B cell (primary cell): Measurements from ENCODE around the gene RTCB. TPM values are rescaled to one million over a fixed set of nuclear protein-coding genes. Genes with fewer than 3 reads are reported as not detected.

Experiments
- ATAC-seq: fragments of 200-7000 bp; cut with Tn5 transposase; one replicate; pipeline ENCODE4 v1.10.0; 2021; ENCODE audit warnings: low read depth, mild to moderate bottlenecking, moderate number of reproducible peaks, moderate library complexity
- CTCF ChIA-PET: fragments of 350-600 bp; sonication (Branson Sonifier 250); formaldehyde crosslinking; loops from one replicate; lab custom pipeline; 2021; ENCODE audit warnings: antibody characterized with exemption, inconsistent platforms; lab: Charles Lee
- POLR2A ChIA-PET: fragments of 350-600 bp; sonication (Branson Sonifier 250); formaldehyde crosslinking; loops from one replicate; lab custom pipeline; 2021; ENCODE audit warnings: antibody characterized with exemption; lab: Charles Lee
- DNase-seq: peaks from one replicate; pipeline ENCODE4 v3.0.0; 2013
- H2AFZ ChIP-seq: 2 replicates; pipeline ENCODE4 v1.6.1; 2012; ENCODE audit warnings: mild to moderate bottlenecking, low read depth, low read length; ENCODE audit not compliant: insufficient read depth, poor library complexity, severe bottlenecking
- H3K27ac ChIP-seq, 2 donors: 1 replicate in 1 of 2; 2 replicates in 1 of 2; pipeline ENCODE4 v1.5.1; 2012 to 2013; ENCODE audit warnings: low read length in 2 of 2, mild to moderate bottlenecking in 2 of 2, moderate library complexity in 1 of 2
- H3K27me3 ChIP-seq, 4 experiments: fragments of 200-600 bp in 1 of 4; sonication (generic) in 1 of 4; replicated peaks in 1 of 4; 1 replicate in 2 of 4; 2 replicates in 2 of 4; pipeline versions ENCODE4 v1.6.1 to v1.7.0; 2013 to 2016; ENCODE audit warnings: low read length in 3 of 4, mild to moderate bottlenecking in 2 of 4, mixed read lengths in 1 of 4, moderate library complexity in 1 of 4; ENCODE audit not compliant: insufficient read depth in 4 of 4, control insufficient read depth in 3 of 4; ENCODE audit errors: control extremely low read depth in 1 of 4
- H3K36me3 ChIP-seq, 2 experiments: replicated peaks in 1 of 2; 1 replicate in 1 of 2; 2 replicates in 1 of 2; pipeline versions ENCODE4 v1.6.1 to v1.7.1; 2013; ENCODE audit warnings: low read length in 1 of 2; ENCODE audit not compliant: insufficient read depth in 2 of 2, control insufficient read depth in 1 of 2; ENCODE audit errors: control extremely low read depth in 1 of 2, extremely low read depth in 1 of 2
- H3K4me1 ChIP-seq, 2 donors: fragments of 200-600 bp in 1 of 2; sonication (generic) in 1 of 2; 1 replicate in 1 of 2; 2 replicates in 1 of 2; pipeline versions ENCODE4 v1.5.1 to v1.6.1; 2013 to 2017; ENCODE audit warnings: low read length in 2 of 2; ENCODE audit not compliant: control insufficient read depth in 2 of 2, insufficient read depth in 2 of 2
- H3K4me2 ChIP-seq: replicated peaks from 2 replicates; pipeline ENCODE3; 2012; ENCODE audit warnings: mild to moderate bottlenecking, low read depth, low read length; ENCODE audit not compliant: poor library complexity, severe bottlenecking
- H3K4me3 ChIP-seq, 5 experiments: fragments of 200-600 bp in 1 of 5; sonication (generic) in 1 of 5; 1 replicate in 3 of 5; 2 replicates in 2 of 5; pipeline versions ENCODE4 v1.5.1 to v1.7.0; 2011 to 2016; ENCODE audit warnings: low read length in 4 of 5, mild to moderate bottlenecking in 4 of 5, low read depth in 2 of 5, control low read depth in 1 of 5, moderate library complexity in 1 of 5; ENCODE audit not compliant: insufficient read depth in 1 of 5; ENCODE audit errors: control extremely low read depth in 1 of 5, extremely low read depth in 1 of 5
- H3K79me2 ChIP-seq: fragments of 200-600 bp; sonication (generic); one replicate; pipeline ENCODE4 v1.6.0; 2016; ENCODE audit warnings: low read length; ENCODE audit not compliant: control insufficient read depth, insufficient read depth
- H3K9ac ChIP-seq: fragments of 200-600 bp; sonication (generic); 2 replicates; pipeline ENCODE4 v1.6.1; 2017; ENCODE audit warnings: mild to moderate bottlenecking, low read length, moderate library complexity
- H3K9me3 ChIP-seq, 3 donors: one replicate each; pipeline versions ENCODE4 v1.6.1 to v1.7.1; 2013; ENCODE audit warnings: low read length in 2 of 3; ENCODE audit not compliant: control insufficient read depth in 2 of 3, insufficient read depth in 1 of 3; ENCODE audit errors: control extremely low read depth in 1 of 3
- H4K20me1 ChIP-seq: 2 replicates; pipeline ENCODE4 v1.6.0; 2012; ENCODE audit warnings: mild to moderate bottlenecking, low read length; ENCODE audit not compliant: insufficient read depth, control insufficient read depth, poor library complexity, severe bottlenecking
- H3K27ac Mint-ChIP-seq: one replicate; pipeline ENCODE4 v1.8.0; 2021; ENCODE audit warnings: mixed read lengths
- H3K27me3 Mint-ChIP-seq: one replicate; pipeline ENCODE4 v1.8.0; 2021; ENCODE audit warnings: mixed read lengths
- H3K4me1 Mint-ChIP-seq: one replicate; pipeline ENCODE4 v1.8.0; 2021; ENCODE audit warnings: mixed read lengths
- H3K4me3 Mint-ChIP-seq: one replicate; pipeline ENCODE4 v1.8.0; 2021; ENCODE audit warnings: mixed read lengths
- H3K9me3 Mint-ChIP-seq: one replicate; pipeline ENCODE4 v1.8.0; 2022; ENCODE audit warnings: mixed read lengths; ENCODE audit not compliant: insufficient read depth
- CTCF ChIP-seq: fragments of 200-600 bp; IDR thresholded peaks from one replicate; pipeline ENCODE4 v1.8.0; 2022; ENCODE audit warnings: antibody characterized with exemption, mild to moderate bottlenecking
- EZH2 ChIP-seq: IDR thresholded peaks from 2 replicates; pipeline ENCODE4 v1.6.1; 2012; ENCODE audit warnings: borderline replicate concordance, low read depth, mild to moderate bottlenecking, moderate library complexity, low read length; ENCODE audit not compliant: insufficient read depth, poor library complexity, severe bottlenecking
- WGBS: methylation state at CpG from one replicate; pipeline ENCODE4 v1.1.5; 2013; ENCODE audit warnings: missing lambda C conversion rate; ENCODE audit not compliant: insufficient coverage; 5-methylcytosine and 5-hydroxymethylcytosine counted together
- intact Hi-C: fragments of 100-400 bp; cut with micrococcal nuclease; formaldehyde crosslinking; loops from one replicate; pipeline ENCODE4 v1.10.0; 2022
- polyA minus RNA-seq: library from RNA; depleted of rRNA, polyadenylated mRNA; stranded (reverse); fragments of >200 nt; gene quantifications from 2 replicates; pipeline ENCODE4 v1.2.3, GENCODE V29; 2012
- polyA plus RNA-seq: library from polyadenylated mRNA; depleted of rRNA; stranded (reverse); fragments of >200 nt; gene quantifications from 2 replicates; pipeline ENCODE4 v1.2.3, GENCODE V29; 2012
- total RNA-seq, 2 donors: library from RNA; stranded (reverse); fragments of 120-200 nt in 1 of 2; gene quantifications; 1 replicate in 1 of 2; 2 replicates in 1 of 2; pipeline versions ENCODE4 v1.2.3 to v1.2.4, GENCODE V29; 2013 to 2022

RTCB gene
- total RNA-seq = 60.1 and 60.6 TPM in 2 replicates
- total RNA-seq (2013) = 80.9 TPM
- 32.8 and 49.0 TPM in 2 replicates for polyA plus RNA-seq
- polyA minus RNA-seq = 53.7 and 63.2 TPM in 2 replicates

GRCh38 chr22:32411829-32412592 lies at the start of gene RTCB:
Gene RTCB, minus strand, starts transcription at chr22:32412247. Its CDS starts 91 bp downstream, at chr22:32412156.
- H3K27me3 ChIP-seq = peaks cover 0 to 7% (median 2%) of the 10 kb centered on the region in 4 experiments
- DNase-seq = peak; percentile 94
- Mint-ChIP-seq H3K27me3 (peaks cover 8% of the 10 kb centered on the region), H3K4me3 (peak within 1 kb of the TSS; percentile 97), H3K27ac (peak within 1 kb of the TSS; percentile 97), H3K4me1 (peaks cover 56% of the 10 kb centered on the region), H3K9me3 (no peaks in the 10 kb centered on the region)
- peak within 1 kb of the TSS; percentile 85 for H2AFZ ChIP-seq
- no peak for TF ChIP-seq CTCF
- TF ChIP-seq EZH2 = no peak
- peak within 1 kb of the TSS; percentile 94 to 99 (median 99) for H3K4me3 ChIP-seq
- ChIA-PET CTCF (interaction anchor here (1.0 to 1.7 kb wide), 5 partner anchors 8 to 306 kb away, joined by 3 to 6 read pairs (median 4); partner anchors contain the start of gene FBXO7), POLR2A (interaction anchor here (0.6 to 1.7 kb wide), 3 partner anchors 22 to 1443 kb away, joined by 3 to 5 read pairs (median 4); partner anchors contain the start of genes FBXO7 and TUG1)
- peaks cover 35% of the 10 kb centered on the region for H3K79me2 ChIP-seq
- H3K27ac ChIP-seq = peak within 1 kb of the TSS; percentile 77 to 91
- peaks cover 2 to 12% of the 10 kb centered on the region in 2 experiments for H3K36me3 ChIP-seq
- peak within 1 kb of the TSS; percentile 87 for H3K4me2 ChIP-seq
- intact Hi-C loops = loop anchor here (1.0 to 10.0 kb wide), 4 partner anchors 19 to 1437 kb away; no protein-coding TSS in a partner anchor
- peak within 1 kb of the TSS; percentile 98 for H3K9ac ChIP-seq
- H3K9me3 ChIP-seq = peaks cover 0 to 5% (median 0%) of the 10 kb centered on the region in 3 donors
- no peaks in the 10 kb centered on the region for H4K20me1 ChIP-seq
- ATAC-seq = peak; percentile 76
- peaks cover 37 to 39% of the 10 kb centered on the region in 2 donors for H3K4me1 ChIP-seq
- under 1% methylated on average over 31 of the region's 40 CpGs for WGBS

- no peak overlapping the region for H2AFZ ChIP-seq
- peaks cover 0 to 2% (median 0%) of the 10 kb centered on the region in 3 donors for H3K9me3 ChIP-seq
- intact Hi-C loops = no loop called here
- no peak overlapping the region for H3K4me3 ChIP-seq
- 95% methylated on average over 4 of the region's 4 CpGs for WGBS
- H3K36me3 ChIP-seq = no peaks in the 10 kb centered on the region
- no peak for TF ChIP-seq EZH2
- TF ChIP-seq CTCF = no peak
- H3K27ac ChIP-seq = no peak overlapping the region
- ATAC-seq = no peak
- Mint-ChIP-seq H3K27me3 (peaks cover 67% of the 10 kb centered on the region), H3K4me1 (peaks cover 4% of the 10 kb centered on the region), H3K4me3 (no peak overlapping the region), H3K9me3 (no peaks in the 10 kb centered on the region), H3K27ac (no peak overlapping the region)
- no peaks in the 10 kb centered on the region for H4K20me1 ChIP-seq
- peaks cover 0 to 19% (median 11%) of the 10 kb centered on the region in 4 experiments for H3K27me3 ChIP-seq
- no peak for DNase-seq
- no peak overlapping the region for H3K4me2 ChIP-seq
- H3K4me1 ChIP-seq = peaks cover 6% of the 10 kb centered on the region in 2 donors
- ChIA-PET POLR2A (no interaction called here), CTCF (no interaction called here)
- H3K79me2 ChIP-seq = no peaks in the 10 kb centered on the region
- H3K9ac ChIP-seq = no peak overlapping the region
Observed at GRCh38 chr22:32457031-32457430, 45.0 kb upstream of the RTCB start.
